ENCODE data around the gene ANGEL1. TPM values are rescaled to one million over a fixed set of nuclear protein-coding genes. Genes with fewer than 3 reads are reported as not detected.

ANGEL1 gene
- polyA plus RNA-seq, 1 experiment: 12.8 TPM

DNA sequence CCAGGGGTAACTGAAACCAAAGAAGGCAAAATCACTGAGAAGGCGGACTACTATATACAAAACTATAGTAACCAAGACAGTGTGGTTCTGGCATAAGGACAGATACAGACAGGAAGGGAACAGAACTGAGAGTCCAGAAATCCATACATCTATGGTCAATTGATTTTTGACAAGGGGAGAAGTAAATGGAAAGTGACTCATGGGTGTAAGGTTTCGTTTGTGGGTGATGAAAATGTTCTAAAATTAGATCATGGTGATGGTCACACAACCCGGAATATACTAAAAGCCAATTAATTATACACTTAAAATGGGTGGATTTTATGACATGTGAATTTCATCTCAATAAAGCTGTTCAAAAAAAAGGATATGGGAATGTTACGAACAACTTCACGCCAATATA lies 18.7 kb downstream of the ANGEL1 start:
- Histone ChIP-seq H3K27me3 (ENCODE audit: control insufficient read depth, insufficient read depth, low read length) (no peaks in the 10 kb centered on the region), H3K27ac (ENCODE audit: low read depth, low read length) (no peak overlapping the region), H3K9me3 (ENCODE audit: control insufficient read depth, insufficient read depth, low read length) (no peaks in the 10 kb centered on the region), H3K4me3 (ENCODE audit: low read depth, low read length) (no peak overlapping the region)
- ChIA-PET CTCF (interaction anchor here (1.4 kb wide), 1 partner anchor 9 kb away, joined by 6 read pairs; no protein-coding TSS in a partner anchor), POLR2A (no interaction called here)
- no peak for DNase-seq (ENCODE audit: low read depth, low spot score)
- TF ChIP-seq CTCF (IDR thresholded peaks at IDR 0.05; ENCODE audit: low read depth, low read length): no peak

DNA sequence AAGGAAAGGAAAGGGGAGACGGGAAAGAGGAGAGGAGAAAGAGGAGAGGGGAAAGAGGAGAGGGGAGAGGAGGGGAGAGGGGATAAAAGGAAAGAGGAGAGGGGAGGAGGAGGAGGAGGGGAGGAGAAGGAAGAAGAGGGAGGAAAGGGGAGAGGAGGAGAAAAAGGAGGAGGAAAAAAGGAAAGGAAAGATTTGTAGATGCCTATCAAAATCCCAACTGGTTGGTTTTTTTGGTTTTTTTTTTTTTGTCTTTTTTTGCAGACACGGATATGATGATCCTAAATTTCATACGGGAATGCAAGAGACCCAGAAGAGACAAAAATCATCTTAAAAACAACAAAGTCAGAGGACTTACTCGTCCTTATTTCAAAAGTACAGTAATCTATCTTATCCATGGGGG lies 19.4 kb downstream of the ANGEL1 start:
- CTCF ChIA-PET: interaction anchor here (1.4 kb wide), 1 partner anchor 8 kb away, joined by 6 read pairs; no protein-coding TSS in a partner anchor
- TF ChIP-seq CTCF (IDR thresholded peaks at IDR 0.05; ENCODE audit: low read depth, low read length): no peak
- no peaks in the 10 kb centered on the region for H3K27me3 ChIP-seq (ENCODE audit: control insufficient read depth, insufficient read depth, low read length)

GRCh38 chr14:76792422-76792821 lies 20.3 kb downstream of the ANGEL1 start:
- Histone ChIP-seq H3K9me3 (ENCODE audit: control insufficient read depth, insufficient read depth, low read length) (no peaks in the 10 kb centered on the region), H3K4me3 (ENCODE audit: low read depth, low read length) (no peak overlapping the region), H3K27ac (ENCODE audit: low read depth, low read length) (no peak overlapping the region), H3K27me3 (ENCODE audit: control insufficient read depth, insufficient read depth, low read length) (no peaks in the 10 kb centered on the region)
- POLR2A ChIA-PET: no interaction called here
- DNase-seq (ENCODE audit: low read depth, low spot score): no peak
- CTCF ChIA-PET: no interaction called here
- no peak for TF ChIP-seq CTCF (IDR thresholded peaks at IDR 0.05; ENCODE audit: low read depth, low read length)

More for the DNA sequence above, 19.4 kb downstream of the ANGEL1 start:
- POLR2A ChIA-PET: no interaction called here
- no peak for DNase-seq (ENCODE audit: low read depth, low spot score)
- Histone ChIP-seq H3K9me3 (ENCODE audit: control insufficient read depth, insufficient read depth, low read length) (no peaks in the 10 kb centered on the region), H3K4me3 (ENCODE audit: low read depth, low read length) (no peak overlapping the region), H3K27ac (ENCODE audit: low read depth, low read length) (no peak overlapping the region)

DNA sequence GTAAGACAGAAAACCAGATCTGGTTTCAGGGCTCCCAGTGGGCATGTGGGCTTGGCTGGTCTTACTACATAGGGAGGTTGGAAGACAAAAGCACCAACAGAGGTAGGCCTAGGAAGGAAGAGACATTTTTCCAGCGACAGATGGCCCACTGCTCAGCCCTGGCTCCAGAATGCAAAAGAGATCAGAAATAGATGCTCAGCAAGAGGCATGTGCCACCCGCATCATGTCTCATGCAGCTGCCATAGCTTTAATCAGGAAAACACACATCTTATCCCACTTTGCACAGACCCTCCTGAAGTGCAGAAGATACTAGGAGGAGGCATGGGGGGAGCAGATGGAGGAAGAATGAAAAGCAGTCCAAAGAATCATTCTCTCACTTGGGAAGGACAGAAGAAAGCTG lies 26.1 kb downstream of the ANGEL1 start:
- Histone ChIP-seq H3K27me3 (ENCODE audit: control insufficient read depth, insufficient read depth, low read length) (no peaks in the 10 kb centered on the region), H3K27ac (ENCODE audit: low read depth, low read length) (no peak overlapping the region), H3K9me3 (ENCODE audit: control insufficient read depth, insufficient read depth, low read length) (no peaks in the 10 kb centered on the region), H3K4me3 (ENCODE audit: low read depth, low read length) (no peak overlapping the region)
- TF ChIP-seq CTCF (IDR thresholded peaks at IDR 0.05; ENCODE audit: low read depth, low read length): no peak
- no peak for DNase-seq (ENCODE audit: low read depth, low spot score)
- ChIA-PET CTCF (interaction anchor here (0.5 to 3.1 kb wide), 2 partner anchors 77 to 298 kb away, joined by 3 to 86 read pairs; no protein-coding TSS in a partner anchor), POLR2A (interaction anchor here (0.5 kb wide), 1 partner anchor 75 kb away, joined by 4 read pairs; no protein-coding TSS in a partner anchor)

DNA sequence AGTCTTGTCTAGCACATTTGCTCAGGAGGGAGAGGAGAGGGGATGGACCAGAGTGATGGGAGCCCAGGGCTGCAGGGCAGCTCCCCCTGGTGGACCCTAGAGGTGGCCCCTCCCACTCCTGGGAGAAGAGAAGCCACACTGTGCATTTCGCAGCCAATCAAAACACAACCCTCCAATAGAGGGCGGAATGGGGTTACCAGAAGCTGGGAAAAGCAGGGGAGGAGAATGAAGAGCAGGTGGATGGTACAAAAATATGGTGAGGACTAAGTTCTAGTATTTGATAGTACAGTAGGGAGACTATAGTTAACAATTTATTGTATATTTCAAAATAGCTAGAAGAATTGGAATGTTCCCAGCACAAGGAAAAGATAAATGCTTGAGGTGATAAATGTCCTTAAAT lies 27.8 kb downstream of the ANGEL1 start:
- peak; percentile 34 for DNase-seq (ENCODE audit: low read depth, low spot score)
- no peak overlapping the region for H3K4me3 ChIP-seq (ENCODE audit: low read depth, low read length)
- CTCF ChIA-PET: interaction anchor here (0.5 to 3.5 kb wide), 26 partner anchors 9 to 292 kb away, joined by 3 to 86 read pairs (median 5); partner anchors contain the start of gene ANGEL1
- peak; percentile 85 for TF ChIP-seq CTCF (IDR thresholded peaks at IDR 0.05; ENCODE audit: low read depth, low read length)
- H3K27me3 ChIP-seq (ENCODE audit: control insufficient read depth, insufficient read depth, low read length): no peaks in the 10 kb centered on the region
- no peak overlapping the region for H3K27ac ChIP-seq (ENCODE audit: low read depth, low read length)
- H3K9me3 ChIP-seq (ENCODE audit: control insufficient read depth, insufficient read depth, low read length): no peaks in the 10 kb centered on the region
- POLR2A ChIA-PET: interaction anchor here (1.1 kb wide), 1 partner anchor 28 kb away, joined by 5 read pairs; the partner anchor contains the start of gene ANGEL1

Data from AG04450 (cell line).